Endothelial cell of umbilical vein (primary cell): Measurements from ENCODE around the gene CAPN15. TPM values are rescaled to one million over a fixed set of nuclear protein-coding genes. Genes with fewer than 3 reads are reported as not detected.
A peak's percentile ranks its signal among the peaks of the same experiment; 100 is the strongest.

Experiments
- BruUV-seq: library from RNA; stranded (reverse); fragments of 400-500 nt; replicated peaks from 2 replicates; lab custom pipeline; 2021; lab: Mats Ljungman, UMichigan
- CTCF ChIA-PET: fragments of 300-600, 350-600 bp; sonication (Branson Sonifier 250); formaldehyde crosslinking; loops from one replicate; lab custom pipeline; 2021; ENCODE audit warnings: antibody characterized with exemption, inconsistent platforms; lab: Charles Lee
- POLR2A ChIA-PET: fragments of 300-600, 350-600 bp; sonication (Branson Sonifier 250); formaldehyde crosslinking; loops from one replicate; lab custom pipeline; 2021; ENCODE audit warnings: antibody characterized with exemption, inconsistent platforms; lab: Charles Lee
- DNase-seq: peaks from one replicate; pipeline ENCODE4 v3.0.0-alpha.2; 2011; ENCODE audit warnings: low read depth, low spot score
- FAIRE-seq: peaks from 2 replicates; lab custom pipeline; 2011; peaks lifted over from hg19 to GRCh38; lab: Jason Lieb, UNC
- H2AFZ ChIP-seq: 2 replicates; pipeline ENCODE4 v1.6.0; 2012; ENCODE audit warnings: low read depth, low read length, control low read depth, inconsistent platforms
- H3K27ac ChIP-seq: 2 replicates; pipeline ENCODE4 v1.5.1; 2011; ENCODE audit warnings: low read depth, mild to moderate bottlenecking, control low read depth, low read length, moderate library complexity; ENCODE audit not compliant: insufficient read depth
- H3K27me3 ChIP-seq, 2 experiments: 2 replicates each; pipeline versions ENCODE4 v1.6.0 to v1.6.1; 2011; ENCODE audit warnings: low read length in 2 of 2, mixed read lengths in 1 of 2; ENCODE audit not compliant: control insufficient read depth in 2 of 2, insufficient read depth in 2 of 2
- H3K36me3 ChIP-seq, 2 experiments: 2 replicates in 1 of 2; 3 replicates in 1 of 2; pipeline ENCODE4 v1.5.1; 2011; ENCODE audit warnings: low read length in 2 of 2, mild to moderate bottlenecking in 1 of 2, moderate library complexity in 1 of 2; ENCODE audit not compliant: control insufficient read depth in 2 of 2, insufficient read depth in 2 of 2; ENCODE audit errors: extremely low read depth in 1 of 2
- H3K4me1 ChIP-seq: 3 replicates; pipeline ENCODE4 v1.5.1; 2011; ENCODE audit warnings: mild to moderate bottlenecking, low read length; ENCODE audit not compliant: control insufficient read depth, insufficient read depth; ENCODE audit errors: extremely low read depth
- H3K4me2 ChIP-seq: 2 replicates; pipeline ENCODE4 v1.6.1; 2011; ENCODE audit warnings: low read length, control low read depth, mixed read lengths; ENCODE audit not compliant: insufficient read depth
- H3K4me3 ChIP-seq, 3 experiments: fragments of 200-600 bp in 1 of 3; sonication (generic), shearing (Covaris generic) in 1 of 3; replicated peaks in 1 of 3; 2 replicates each; pipeline ENCODE4 v1.5.1; 2011 to 2016; ENCODE audit warnings: control low read depth in 3 of 3, low read length in 3 of 3, mild to moderate bottlenecking in 2 of 3, inconsistent platforms in 1 of 3, low read depth in 1 of 3, moderate library complexity in 1 of 3; ENCODE audit not compliant: insufficient read depth in 1 of 3
- H3K79me2 ChIP-seq: 2 replicates; pipeline ENCODE4 v1.6.0; 2012; ENCODE audit warnings: low read length, inconsistent platforms; ENCODE audit not compliant: control insufficient read depth, insufficient read depth
- H3K9ac ChIP-seq: replicated peaks from 2 replicates; pipeline ENCODE3; 2011; ENCODE audit warnings: low read length, control low read depth; ENCODE audit not compliant: insufficient read depth; ENCODE audit errors: extremely low read depth
- H3K9me1 ChIP-seq: replicated peaks from 3 replicates; pipeline ENCODE4 v1.6.0; 2011; ENCODE audit warnings: mild to moderate bottlenecking, low read length; ENCODE audit not compliant: control insufficient read depth, insufficient read depth; ENCODE audit errors: extremely low read depth
- H3K9me3 ChIP-seq: replicated peaks from 2 replicates; pipeline ENCODE4 v1.5.1; 2012; ENCODE audit warnings: low read length, inconsistent platforms; ENCODE audit not compliant: control insufficient read depth, insufficient read depth
- H4K20me1 ChIP-seq: replicated peaks from 2 replicates; pipeline ENCODE3; 2011; ENCODE audit warnings: mild to moderate bottlenecking, low read length; ENCODE audit not compliant: control insufficient read depth, insufficient read depth; ENCODE audit errors: extremely low read depth
- CTCF ChIP-seq, 2 donors: IDR thresholded peaks; 1 replicate in 1 of 2; 2 replicates in 1 of 2; pipeline ENCODE4 v1.5.1; 2011; ENCODE audit warnings: low read length in 2 of 2, mild to moderate bottlenecking in 2 of 2, moderate library complexity in 2 of 2, control low read depth in 1 of 2, inconsistent platforms in 1 of 2, low read depth in 1 of 2; ENCODE audit not compliant: insufficient read depth in 1 of 2; ENCODE audit errors: extremely low read depth in 1 of 2
- EZH2 ChIP-seq: IDR thresholded peaks from 2 replicates; pipeline ENCODE4 v1.6.1; 2012; ENCODE audit warnings: borderline replicate concordance, low read depth, mild to moderate bottlenecking, moderate library complexity, low read length, inconsistent platforms; ENCODE audit not compliant: severe bottlenecking
- FOS ChIP-seq: IDR thresholded peaks from 2 replicates; pipeline ENCODE4 v1.6.1; 2011; ENCODE audit warnings: mild to moderate bottlenecking, low read length, moderate library complexity, borderline replicate concordance; ENCODE audit not compliant: insufficient read depth
- GATA2 ChIP-seq: IDR thresholded peaks from 2 replicates; pipeline ENCODE4 v1.7.0; 2011; ENCODE audit warnings: low read depth, mild to moderate bottlenecking, moderate library complexity, mixed read lengths, low read length; ENCODE audit not compliant: insufficient read length, insufficient read depth
- JUN ChIP-seq: IDR thresholded peaks from 2 replicates; pipeline ENCODE4 v1.6.1; 2011; ENCODE audit warnings: borderline replicate concordance, low read depth; ENCODE audit not compliant: insufficient read length, insufficient read depth
- MAX ChIP-seq: IDR thresholded peaks from 2 replicates; pipeline ENCODE4 v1.6.1; 2011; ENCODE audit not compliant: insufficient read depth, insufficient read length
- MYC ChIP-seq: IDR thresholded peaks from one replicate; pipeline ENCODE4 v1.6.1; 2011; ENCODE audit warnings: mild to moderate bottlenecking, low read depth, low read length
- POLR2A ChIP-seq: IDR thresholded peaks from 2 replicates; pipeline ENCODE4 v1.6.1; 2012; ENCODE audit warnings: low read depth, mild to moderate bottlenecking, control low read depth, low read length
- POLR2AphosphoS5 ChIP-seq: IDR thresholded peaks from 2 replicates; pipeline ENCODE4 v1.6.1; 2012; ENCODE audit warnings: low read depth, mild to moderate bottlenecking, control low read depth, low read length, moderate library complexity; ENCODE audit not compliant: insufficient read depth
- dilution Hi-C: fragments of 300-500 bp; cut with MboI; formaldehyde crosslinking; loops from one replicate; pipeline ENCODE4 v1.15.0; 2019; ENCODE audit warnings: low sequenced_read_pairs; ENCODE audit not compliant: extremely low pct_ligation_motif_present
- intact Hi-C: fragments of 100-400 bp; cut with micrococcal nuclease; formaldehyde crosslinking; loops from one replicate; pipeline ENCODE4 v1.10.0; 2022
- polyA plus RNA-seq, 4 experiments: library from polyadenylated mRNA; depleted of rRNA in 3 of 4; stranded (reverse) in 3 of 4; unstranded in 1 of 4; fragments of >200 nt; gene quantifications; 2 replicates each; pipeline versions ENCODE4 v1.2.1 to v1.2.3, GENCODE V29; 2011 to 2012; ENCODE audit warnings: missing spikeins in 1 of 4
- total RNA-seq: library from RNA; stranded (reverse); gene quantifications from 2 replicates; pipeline ENCODE4 v1.2.3, GENCODE V29; 2021

CAPN15 gene
- total and polyA plus RNA-seq, 2 donors (not counting 3 experiments of a cell fraction or from before 2014, with no cell fraction given) = 33.9 to 65.0 TPM

GRCh38 chr16:567373-568256 is 40.1 kb downstream of the CAPN15 start:
- H2AFZ ChIP-seq = peak overlapping the region; percentile 62
- ChIA-PET POLR2A (no interaction called here), CTCF (interaction anchor here (0.9 to 1.9 kb wide), 3 partner anchors 9 to 40 kb away, joined by 3 to 9 read pairs (median 3); partner anchors contain the start of gene CAPN15)
- peaks cover 24% of the 10 kb centered on the region for H3K4me1 ChIP-seq
- BruUV-seq = no TSS peak
- H3K27me3 ChIP-seq = no peaks in the 10 kb centered on the region
- H3K9me1 ChIP-seq = no peaks in the 10 kb centered on the region
- no peak overlapping the region for H3K9ac ChIP-seq
- H3K36me3 ChIP-seq = no peaks in the 10 kb centered on the region
- H3K9me3 ChIP-seq = no peaks in the 10 kb centered on the region
- dilution Hi-C loops = no loop called here
- no peak for TF ChIP-seq POLR2AphosphoS5
- no peak for TF ChIP-seq MAX
- TF ChIP-seq FOS = no peak
- no peak for TF ChIP-seq MYC
- no peak for TF ChIP-seq EZH2
- TF ChIP-seq JUN = no peak
- TF ChIP-seq GATA2 = no peak
- TF ChIP-seq CTCF (IDR thresholded peaks at IDR 0.05; ENCODE audit: extremely low read depth in 1 of 2, insufficient read depth in 1 of 2, low read depth in 1 of 2, low read length in 2 of 2) = no peak
- TF ChIP-seq POLR2A = no peak
- intact Hi-C loops = loop anchor here (5.0 kb wide), 1 partner anchor 40 kb away; the partner anchor contains the start of gene CAPN15
- H3K4me2 ChIP-seq = no peak overlapping the region
- no peak for DNase-seq
- no peak for FAIRE-seq
- no peaks in the 10 kb centered on the region for H4K20me1 ChIP-seq
- H3K79me2 ChIP-seq = peaks cover 13% of the 10 kb centered on the region
- H3K27ac ChIP-seq = no peak overlapping the region
- H3K4me3 ChIP-seq = no peak overlapping the region
